ENCODE data around the gene S100A1. TPM values are rescaled to one million over a fixed set of nuclear protein-coding genes. Genes with fewer than 3 reads are reported as not detected.
A peak's percentile ranks its signal among the peaks of the same experiment; 100 is the strongest.

The S100A1 gene
- total and polyA plus RNA-seq, 2 of the 13 experiments (the other 11 are each of a cell fraction or from before 2014, with no cell fraction given): 120 to 251 TPM

- TF ChIP-seq ZBTB43 (CRISPR knock-in tag; conservative IDR thresholded peaks at IDR 0.05): 0 out of 2 replicates have a peak, but pooled peaks have one; percentile 29
- peak; percentile 2; the same call in 1 of the 2 replicates for TF ChIP-seq SRY (CRISPR knock-in tag; IDR thresholded peaks at IDR 0.05)
- TF ChIP-seq FOSL2 (CRISPR knock-in tag; IDR thresholded peaks at IDR 0.05): peak; percentile 4; the same call in 1 of the 2 replicates
- peak; percentile 69; the same call in 1 of the 2 replicates for TF ChIP-seq ZNF350 (CRISPR knock-in tag; IDR thresholded peaks at IDR 0.05; ENCODE audit: borderline replicate concordance, low read depth)
- TF ChIP-seq NFYC (CRISPR knock-in tag; IDR thresholded peaks at IDR 0.05): peak; percentile 97
- peak; percentile 54; the same call in 1 of the 2 replicates for TF ChIP-seq ZNF142 (CRISPR knock-in tag; IDR thresholded peaks at IDR 0.05)
- TF ChIP-seq ATF1 (CRISPR knock-in tag; IDR thresholded peaks at IDR 0.05): peak; percentile 86
- TF ChIP-seq TFAP4 (IDR thresholded peaks at IDR 0.05; ENCODE audit: borderline replicate concordance, low read depth): peak; percentile 17; the same call in 1 of the 2 replicates
- TF ChIP-seq SP2 (CRISPR knock-in tag; IDR thresholded peaks at IDR 0.05): peak; percentile 64
- peak; percentile 31 for TF ChIP-seq SKI (IDR thresholded peaks at IDR 0.05; ENCODE audit: partially characterized antibody)
- TF ChIP-seq, protein P1, sequence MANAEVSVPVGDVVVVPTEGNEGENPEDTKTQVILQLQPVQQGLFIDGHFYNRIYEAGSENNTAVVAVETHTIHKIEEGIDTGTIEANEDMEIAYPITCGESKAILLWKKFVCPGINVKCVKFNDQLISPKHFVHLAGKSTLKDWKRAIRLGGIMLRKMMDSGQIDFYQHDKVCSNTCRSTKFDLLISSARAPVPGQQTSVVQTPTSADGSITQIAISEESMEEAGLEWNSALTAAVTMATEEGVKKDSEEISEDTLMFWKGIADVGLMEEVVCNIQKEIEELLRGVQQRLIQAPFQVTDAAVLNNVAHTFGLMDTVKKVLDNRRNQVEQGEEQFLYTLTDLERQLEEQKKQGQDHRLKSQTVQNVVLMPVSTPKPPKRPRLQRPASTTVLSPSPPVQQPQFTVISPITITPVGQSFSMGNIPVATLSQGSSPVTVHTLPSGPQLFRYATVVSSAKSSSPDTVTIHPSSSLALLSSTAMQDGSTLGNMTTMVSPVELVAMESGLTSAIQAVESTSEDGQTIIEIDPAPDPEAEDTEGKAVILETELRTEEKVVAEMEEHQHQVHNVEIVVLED (CRISPR knock-in tag; IDR thresholded peaks at IDR 0.05; ENCODE audit: borderline replicate concordance): peak; percentile 74
- TF ChIP-seq RFX5 (IDR thresholded peaks at IDR 0.05; ENCODE audit: low read depth, low read length): peak; percentile 94
- peak; percentile 58; the same call in 1 of the 2 replicates for TF ChIP-seq MED1 (CRISPR knock-in tag; IDR thresholded peaks at IDR 0.05)
- no peak for TF ChIP-seq MTF2 (CRISPR knock-in tag; IDR thresholded peaks at IDR 0.05; ENCODE audit: borderline replicate concordance)
- TF ChIP-seq KLF16 (CRISPR knock-in tag; IDR thresholded peaks at IDR 0.05): peak in 1 of 2 experiments; percentile 38; a peak in 1 of 4 replicates
- TF ChIP-seq RARA (CRISPR knock-in tag; IDR thresholded peaks at IDR 0.05): peak; percentile 10; the same call in 1 of the 2 replicates
- TF ChIP-seq PRMT3 (CRISPR knock-in tag; IDR thresholded peaks at IDR 0.05; ENCODE audit: borderline replicate concordance, low read depth): no peak
- TF ChIP-seq SIX4 (CRISPR knock-in tag; IDR thresholded peaks at IDR 0.05): peak; percentile 48; the same call in 1 of the 2 replicates
- no peak; the same call in 1 of the 2 replicates for TF ChIP-seq SP140L (CRISPR knock-in tag; IDR thresholded peaks at IDR 0.05; ENCODE audit: borderline replicate concordance)
Measured at GRCh38 chr1:153670859-153671627, 42.8 kb downstream of the S100A1 start, which contains the start of gene ILF2 (continued).
